HG02759 (cell line): ENCODE data around the gene LY86.

Source experiments
- ATAC-seq: cut with Tn5 transposase; IDR thresholded peaks from one replicate; pipeline ENCODE4 v1.9.1; 2021; ENCODE audit warnings: mild to moderate bottlenecking, moderate library complexity; ENCODE audit not compliant: unreplicated experiment

LY86 gene

DNA sequence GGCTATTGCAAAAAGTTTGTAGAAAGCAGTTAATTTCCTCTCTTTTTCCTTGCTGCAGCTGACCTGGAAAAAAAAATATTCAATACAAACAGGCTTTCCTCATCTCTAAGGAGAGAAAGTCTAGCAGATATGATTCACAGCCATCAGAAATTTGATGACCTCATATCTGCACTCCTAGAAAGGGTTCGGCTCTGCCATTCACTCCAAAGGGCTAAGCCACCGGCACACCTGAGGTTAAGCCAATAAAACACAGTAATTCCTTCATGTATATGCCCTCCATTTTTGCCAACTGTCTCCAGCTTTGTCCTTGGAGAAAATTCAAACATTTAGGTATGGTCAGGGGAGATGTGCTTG, 18.7 kb upstream of the LY86 start:
- ATAC-seq = no peak

DNA sequence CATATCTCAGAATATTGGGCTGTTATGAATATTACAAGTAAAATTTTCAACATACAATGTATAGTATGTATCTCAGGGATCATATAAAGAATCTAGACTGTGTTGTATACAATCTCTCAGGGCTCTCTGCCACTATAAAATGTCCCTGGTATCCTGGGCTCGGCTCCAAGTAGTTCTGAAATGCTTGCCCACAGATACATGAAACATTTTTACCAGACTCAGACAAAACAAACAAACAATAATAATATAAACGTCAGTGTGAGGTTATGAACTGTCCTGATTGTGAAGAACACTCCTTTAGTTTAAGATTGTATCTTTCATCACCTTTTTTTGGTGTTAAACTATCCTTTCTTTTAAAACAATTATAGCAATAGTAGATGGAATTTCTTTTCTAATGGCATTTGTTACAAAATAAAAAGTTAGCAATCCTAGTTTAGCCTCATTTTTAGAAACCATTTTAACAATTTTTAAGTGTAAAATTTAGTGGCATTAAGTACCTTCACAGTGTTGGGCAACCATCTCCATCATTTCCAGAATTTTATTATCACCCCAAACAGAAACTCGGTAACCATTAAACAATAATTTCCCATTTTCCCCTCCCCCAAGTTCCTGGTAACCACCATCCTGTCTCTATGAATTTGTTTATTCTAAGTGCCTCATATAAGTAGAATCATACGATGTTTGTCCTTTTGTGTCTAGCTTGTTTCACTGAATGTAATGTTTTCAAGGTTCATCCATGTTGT, 17.4 kb upstream of the LY86 start:
- no peak for ATAC-seq

DNA sequence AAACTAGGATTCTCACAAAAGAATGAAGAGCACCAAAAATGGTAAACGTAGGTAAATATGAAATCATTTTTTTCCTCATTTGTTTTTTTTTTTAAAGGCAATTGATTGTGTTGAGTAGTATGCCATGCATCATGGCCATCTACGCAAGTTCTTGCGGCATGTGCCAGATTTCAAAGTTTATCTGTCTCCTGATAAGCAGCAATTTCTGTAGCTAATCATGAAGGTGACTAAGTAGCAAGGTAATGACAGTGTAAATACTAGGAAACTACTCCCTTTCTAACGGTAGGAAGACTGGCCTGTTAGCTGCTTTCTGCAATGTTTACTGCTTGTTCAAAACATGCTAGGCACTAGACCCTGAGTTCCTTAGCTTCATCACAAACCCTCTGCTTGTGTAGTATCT, 13.4 kb upstream of the LY86 start:
- ATAC-seq = no peak

DNA sequence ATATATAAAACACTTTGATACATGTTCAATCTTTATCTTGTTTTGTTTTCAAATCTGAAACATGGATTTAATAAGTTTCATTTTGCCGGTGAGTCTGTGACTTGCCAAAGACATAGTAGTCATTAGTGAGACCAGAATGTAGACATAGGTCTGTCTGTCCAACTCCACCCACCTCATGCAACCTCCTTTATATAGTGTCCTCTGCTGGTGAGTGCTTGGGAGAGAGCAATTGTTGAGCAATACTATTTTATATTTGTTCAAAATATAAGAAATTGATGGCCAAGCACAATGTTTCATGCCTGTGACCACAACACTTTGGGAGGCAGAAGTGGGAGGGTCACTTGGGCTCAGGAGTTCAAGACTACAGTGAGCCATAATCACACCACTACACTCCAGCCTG, 10.8 kb upstream of the LY86 start:
- ATAC-seq = no peak

DNA sequence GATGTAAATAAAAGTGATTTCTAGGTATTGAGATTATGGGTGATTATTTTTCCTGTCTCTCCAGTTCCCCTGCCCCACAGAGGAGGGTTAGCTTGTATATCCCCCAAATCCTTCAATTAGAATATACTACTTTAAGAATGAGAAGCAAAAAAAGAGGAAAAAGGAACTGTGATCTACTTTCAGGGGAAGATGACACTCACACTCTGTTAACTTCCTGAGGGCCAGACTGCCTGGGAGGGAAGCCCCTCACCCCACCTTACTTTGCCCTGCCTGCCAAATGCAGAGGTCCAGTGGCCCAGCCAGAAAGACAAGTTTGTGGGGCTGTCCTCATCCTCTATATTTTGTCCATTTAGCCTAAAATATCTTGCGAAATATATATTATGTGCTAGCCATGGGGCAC, 9.2 kb upstream of the LY86 start:
- no peak for ATAC-seq

DNA sequence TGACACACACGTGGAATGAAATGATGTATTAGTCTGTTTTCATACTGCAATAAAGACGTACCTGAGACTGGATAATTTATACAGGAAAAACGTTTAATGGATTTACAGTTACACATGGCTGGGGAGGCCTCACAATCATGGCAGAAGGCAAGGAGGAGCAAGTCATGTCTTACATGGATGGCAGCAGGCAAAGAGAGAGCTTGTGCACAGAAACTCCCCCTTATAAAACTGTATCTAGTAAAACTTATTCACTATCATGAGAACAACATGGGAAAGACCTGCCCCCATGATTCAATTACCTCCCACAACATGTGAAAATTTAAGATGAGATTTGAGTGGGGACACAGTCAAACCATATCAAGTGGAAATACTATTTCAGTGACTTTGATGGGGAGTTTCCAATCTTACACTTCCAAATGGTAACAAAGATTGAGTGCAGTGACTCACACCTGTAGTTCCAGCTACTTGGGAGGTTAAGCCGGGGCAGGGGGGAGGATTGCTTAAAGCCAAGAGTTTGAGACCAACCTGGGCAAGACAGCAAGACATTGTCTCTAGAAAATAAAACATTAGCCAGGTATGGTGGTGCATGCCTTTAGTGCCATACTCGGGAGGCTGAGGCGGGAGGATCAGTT, 8.2 kb upstream of the LY86 start:
- no peak for ATAC-seq

DNA sequence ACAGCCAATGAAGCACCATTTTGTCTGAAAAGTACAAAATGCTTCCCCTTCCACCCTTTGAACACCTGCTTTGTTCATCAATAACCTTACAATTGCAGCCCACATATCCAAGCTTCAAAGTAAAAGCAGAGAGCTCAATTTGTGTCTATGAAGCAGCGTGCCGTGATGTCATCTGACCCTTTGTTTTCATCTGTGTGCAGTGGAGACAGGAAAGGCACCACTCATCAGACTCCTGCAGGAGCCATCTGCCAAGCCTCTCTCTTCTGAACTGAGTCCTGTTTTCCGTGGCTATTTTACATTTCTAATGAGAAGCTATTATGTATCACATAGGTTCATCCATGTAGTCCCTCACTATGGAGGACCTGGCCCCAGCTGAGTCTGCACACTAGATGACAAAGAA, 7.5 kb upstream of the LY86 start:
- ATAC-seq = no peak

DNA sequence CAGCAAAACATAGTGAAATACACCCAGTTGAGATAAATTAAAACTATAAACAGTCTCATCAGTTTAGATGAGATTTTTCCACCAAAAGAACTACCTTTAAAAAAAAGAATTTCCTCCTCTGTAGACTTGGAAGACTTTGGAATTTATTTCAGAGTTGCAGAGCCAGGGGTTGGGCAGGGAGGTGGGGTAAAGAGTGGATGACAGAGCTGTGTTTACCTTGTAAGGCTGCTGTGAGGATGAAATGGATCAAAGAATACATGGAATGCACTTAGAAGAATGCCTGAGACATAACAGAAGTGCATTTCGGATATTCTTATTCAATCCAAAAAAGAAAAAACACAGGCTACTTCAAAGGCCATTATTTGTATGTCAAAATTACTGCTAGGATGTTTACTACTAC, 6.4 kb upstream of the LY86 start:
- ATAC-seq = no peak

DNA sequence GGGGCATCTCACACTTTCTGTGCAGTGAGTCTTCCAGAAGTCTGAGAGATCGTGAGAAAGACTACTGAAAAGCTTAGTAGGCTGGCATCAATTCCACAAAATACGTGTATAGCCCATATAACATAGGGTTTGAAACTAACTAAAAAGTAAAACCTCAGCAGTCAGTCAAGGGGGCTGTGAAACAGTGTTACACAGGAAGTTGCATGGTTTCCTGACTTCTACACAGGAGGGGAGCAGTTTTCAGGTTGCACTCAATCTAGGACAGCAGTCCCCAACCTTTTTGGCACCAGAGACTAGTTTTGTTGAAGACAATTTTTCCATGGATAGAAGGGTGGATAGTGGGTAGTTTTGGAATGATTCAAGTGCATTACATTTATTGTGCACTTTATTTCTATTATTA, 4.7 kb upstream of the LY86 start:
- no peak for ATAC-seq

DNA sequence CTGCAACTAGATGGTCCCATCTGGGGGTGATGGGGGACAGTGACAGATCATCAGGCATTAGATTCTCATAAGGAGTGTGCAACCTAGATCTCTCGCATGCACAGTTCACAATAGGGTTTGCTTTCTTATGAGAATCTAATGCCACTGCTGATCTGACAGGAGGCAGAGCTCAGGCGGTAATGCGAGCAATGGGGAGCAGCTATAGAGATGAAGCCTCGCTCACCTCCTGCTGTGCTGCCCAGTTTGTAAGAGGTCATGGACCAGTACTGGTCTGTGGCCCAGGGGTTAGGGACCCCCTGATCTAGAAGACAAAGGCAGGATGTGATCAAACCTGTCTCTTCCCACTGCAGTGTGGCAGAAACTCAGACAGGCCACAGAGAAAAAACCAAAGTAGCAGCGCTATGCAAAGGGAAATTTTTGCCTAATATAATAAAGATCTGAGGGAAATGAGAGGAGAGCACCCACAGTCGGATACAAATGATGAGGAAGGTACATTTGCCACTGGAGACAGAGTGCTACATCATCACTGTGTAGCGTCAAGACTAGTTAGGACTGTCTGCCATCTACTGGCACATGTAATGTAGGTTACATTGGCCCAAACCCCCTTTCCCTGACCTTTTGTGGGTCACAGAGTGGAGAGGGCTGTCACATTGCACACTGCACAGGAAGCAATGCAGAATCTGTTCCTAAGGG, 4.1 kb upstream of the LY86 start:
- peak; percentile 14 for ATAC-seq

DNA sequence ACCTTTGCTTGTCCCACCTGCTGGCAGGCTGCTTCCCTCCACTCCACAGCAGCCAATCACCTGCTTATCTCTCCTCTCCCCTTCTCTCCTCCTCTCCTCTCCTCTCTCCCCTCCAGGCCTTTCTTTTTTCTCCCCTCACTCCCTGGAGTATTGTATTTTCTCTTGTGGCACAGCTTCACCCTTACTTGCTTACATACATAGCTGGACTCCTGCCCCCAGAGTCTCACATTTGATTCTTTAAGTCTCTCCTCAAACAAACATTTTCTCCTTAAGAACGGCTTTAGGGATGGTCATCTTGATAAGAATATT, 3.6 kb upstream of the LY86 start:
- no peak for ATAC-seq

DNA sequence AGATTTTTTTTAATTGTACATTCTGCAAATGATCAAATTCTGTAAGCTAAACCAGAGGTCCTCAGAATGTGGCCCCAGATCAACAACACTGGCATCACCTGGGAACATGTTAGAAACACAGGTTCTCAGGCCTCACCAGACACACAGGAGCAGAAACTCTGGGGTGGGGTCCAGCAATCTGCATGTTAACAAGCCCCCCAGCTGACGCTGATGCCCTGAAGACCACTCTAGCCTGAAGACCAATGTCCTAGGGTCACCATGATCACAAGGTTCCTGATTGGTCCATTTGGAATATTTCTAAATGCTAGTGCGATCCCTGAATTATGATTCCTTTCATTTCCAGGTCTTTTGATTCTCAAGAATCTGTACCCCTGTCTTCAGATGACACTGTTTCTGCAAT, 2.4 kb upstream of the LY86 start:
- ATAC-seq = no peak

DNA sequence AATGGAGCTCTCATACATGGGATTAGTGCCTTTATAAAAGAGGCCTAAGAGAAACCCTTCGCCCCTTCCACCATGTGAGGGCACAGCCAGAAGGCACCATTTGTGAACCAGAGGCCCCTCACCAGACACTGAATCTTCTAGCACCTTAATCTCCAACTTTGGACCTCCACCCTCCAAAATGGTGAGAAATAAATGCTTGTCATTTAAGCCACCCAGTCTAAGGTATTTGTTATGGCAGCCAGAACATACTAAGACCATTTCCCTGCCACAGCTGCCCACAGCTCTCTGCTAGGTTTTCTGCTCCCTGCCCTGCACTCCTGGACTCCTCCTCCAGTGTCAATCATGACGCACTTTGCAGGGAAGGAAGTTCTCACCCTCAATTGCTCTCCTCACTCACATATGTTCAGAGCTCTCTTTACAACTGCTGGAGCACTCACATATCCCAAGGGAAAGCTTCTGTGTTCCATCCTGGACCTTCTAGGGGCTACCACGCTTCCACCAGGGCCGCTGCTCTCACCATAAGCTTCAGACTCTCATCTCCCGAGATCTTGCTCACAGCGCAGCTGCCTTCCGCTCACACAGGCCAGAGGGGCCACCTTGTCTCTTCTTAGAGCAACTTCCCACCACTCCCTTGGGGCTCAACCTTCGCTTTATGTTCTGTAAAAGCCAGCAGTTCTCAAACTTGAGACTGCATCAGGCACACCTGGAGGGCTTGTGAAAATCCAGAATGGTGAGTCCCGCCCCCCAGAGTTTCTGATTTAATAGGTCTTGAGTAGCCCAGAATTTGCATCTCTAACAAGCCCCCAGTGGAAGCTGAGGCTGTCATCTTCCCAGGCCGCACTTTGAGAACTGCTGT, 1.6 kb upstream of the LY86 start:
- peak; percentile 51 for ATAC-seq

DNA sequence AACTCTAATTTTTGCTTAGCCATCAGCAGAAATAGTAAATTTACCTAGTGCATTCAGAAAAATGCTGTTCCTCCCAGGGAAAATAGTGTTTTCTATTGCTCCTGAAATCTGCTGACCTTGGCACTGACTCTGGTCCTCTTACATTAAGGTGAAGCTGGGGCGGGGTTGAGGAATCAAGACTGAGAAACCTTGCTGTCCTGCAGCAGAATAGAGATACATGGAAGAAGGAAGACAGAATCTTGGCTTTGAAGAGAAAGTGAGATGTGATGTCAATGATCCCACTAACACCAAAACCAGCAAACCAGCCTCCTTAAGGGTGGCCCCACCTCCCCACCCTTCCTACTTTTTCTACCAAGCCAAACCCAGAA, 840 bp upstream of the LY86 start:
- no peak for ATAC-seq

DNA sequence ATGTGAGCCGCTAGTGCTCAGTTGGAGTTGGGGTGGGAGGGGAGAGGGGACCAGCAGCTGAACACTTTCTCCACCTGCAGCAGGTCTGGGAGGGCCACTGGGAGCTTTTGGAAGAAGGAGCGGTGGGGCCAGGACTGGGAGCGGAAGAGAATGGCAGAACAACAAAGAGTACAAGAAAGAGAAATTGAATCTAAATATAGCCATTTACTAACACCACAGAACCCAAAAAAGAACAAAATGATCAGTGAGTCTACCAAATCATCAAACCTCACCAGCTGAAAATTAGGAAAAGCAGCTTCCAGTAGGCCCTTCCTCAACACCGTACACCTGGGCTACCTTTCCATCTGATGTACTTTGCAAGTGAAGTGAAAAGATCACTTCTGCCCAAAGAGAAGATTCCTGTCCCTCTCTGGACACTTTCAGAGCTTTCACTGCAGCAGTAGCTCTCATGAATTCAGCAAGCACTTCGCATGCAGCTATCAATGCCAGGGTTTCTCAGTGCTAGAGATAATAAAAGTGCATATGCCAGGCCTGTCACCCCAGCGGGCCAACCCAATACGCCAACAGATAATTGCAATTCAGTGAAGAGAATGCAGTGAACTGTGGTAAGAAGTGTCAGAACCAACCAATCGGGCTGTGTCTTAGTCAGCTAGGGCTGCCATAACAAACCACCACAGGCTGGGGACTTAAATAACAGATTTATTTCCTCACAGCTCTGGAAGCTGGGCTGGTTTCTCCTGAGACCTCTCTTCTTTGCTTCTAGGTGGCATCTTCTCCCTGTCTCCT, 597 bp downstream of the LY86 start:
- ATAC-seq = no peak

DNA sequence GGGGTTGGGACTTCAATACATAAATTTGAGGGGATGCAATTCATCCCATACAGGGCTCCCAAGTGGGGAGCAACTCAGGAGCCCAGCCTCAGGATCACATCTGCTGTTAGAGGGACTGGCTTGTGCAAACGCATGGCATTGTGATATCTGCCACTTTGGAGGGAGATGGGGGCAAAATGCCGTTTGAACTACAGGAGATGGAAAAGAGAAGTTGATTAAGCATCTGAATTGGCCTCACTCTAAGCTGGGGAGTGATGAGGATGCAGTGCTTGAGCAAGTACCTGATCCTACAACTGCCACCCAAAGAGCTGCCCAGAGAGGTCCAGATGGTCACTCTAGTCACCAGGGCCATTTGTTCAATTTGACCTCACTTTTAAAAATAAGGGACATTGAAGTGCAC, 2.0 kb downstream of the LY86 start:
- no peak for ATAC-seq

DNA sequence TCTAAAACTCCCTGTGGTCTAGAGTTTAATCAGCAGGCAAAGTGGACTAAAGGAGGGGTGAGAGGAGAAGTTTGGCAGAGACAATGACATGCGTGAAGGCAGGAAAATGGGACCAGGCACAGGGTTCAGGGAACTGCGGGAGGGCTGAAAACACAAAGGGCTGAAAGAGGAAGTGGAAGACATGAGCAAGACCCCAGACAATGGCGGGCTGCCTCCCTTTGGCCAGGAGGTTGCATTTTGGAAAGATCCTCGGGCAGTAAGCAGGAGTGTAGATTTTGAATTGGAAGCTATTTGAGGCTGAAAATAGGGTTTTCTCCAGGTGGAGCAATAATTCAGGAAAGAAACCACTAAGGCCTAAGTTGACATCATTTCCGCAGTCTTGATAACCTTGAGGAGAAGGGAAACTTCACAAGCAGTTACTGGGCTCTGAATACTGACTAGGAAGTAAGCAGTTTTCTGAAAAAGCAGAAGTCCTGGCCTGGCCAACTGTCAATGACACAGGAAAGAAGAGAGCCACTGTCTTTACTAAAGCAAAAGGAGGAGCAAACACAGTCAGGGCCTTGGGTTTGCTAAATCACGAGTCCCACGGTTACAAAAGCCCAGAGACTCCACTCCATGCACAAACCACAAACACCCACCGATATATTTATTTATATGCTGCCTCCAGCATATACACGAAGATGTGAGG, 3.4 kb downstream of the LY86 start:
- ATAC-seq = peak; percentile 20

DNA sequence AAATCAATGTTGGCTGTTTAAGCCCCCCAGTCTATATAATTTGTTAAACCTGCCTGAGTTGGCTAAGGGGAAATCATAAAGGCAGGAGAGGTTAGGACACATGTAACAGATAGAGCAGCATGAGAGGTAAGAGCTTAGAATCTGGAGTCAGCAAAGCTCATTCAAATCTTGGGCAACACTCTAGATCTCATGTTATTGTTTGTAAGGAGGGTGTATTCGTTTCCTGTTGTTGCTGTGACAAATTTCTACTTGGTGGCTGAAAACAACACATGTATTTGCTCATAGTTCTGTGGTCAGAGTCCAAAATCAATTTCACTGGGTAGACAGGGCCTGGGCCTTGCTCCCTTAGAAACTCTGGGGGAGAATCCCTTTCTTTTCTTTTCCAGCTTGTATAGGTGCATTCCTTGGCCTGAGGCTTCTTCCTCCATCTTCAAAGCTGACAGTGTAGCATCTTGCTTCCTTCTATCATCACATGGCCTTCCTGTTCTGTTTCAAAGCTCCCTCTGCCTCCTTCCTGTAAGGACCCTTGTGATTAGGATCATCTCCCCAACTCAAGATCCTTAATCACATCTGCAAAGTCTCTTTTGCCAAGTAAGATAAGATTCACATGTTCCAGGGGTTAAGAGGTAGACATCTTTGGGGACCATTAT, 4.4 kb downstream of the LY86 start:
- ATAC-seq = no peak

DNA sequence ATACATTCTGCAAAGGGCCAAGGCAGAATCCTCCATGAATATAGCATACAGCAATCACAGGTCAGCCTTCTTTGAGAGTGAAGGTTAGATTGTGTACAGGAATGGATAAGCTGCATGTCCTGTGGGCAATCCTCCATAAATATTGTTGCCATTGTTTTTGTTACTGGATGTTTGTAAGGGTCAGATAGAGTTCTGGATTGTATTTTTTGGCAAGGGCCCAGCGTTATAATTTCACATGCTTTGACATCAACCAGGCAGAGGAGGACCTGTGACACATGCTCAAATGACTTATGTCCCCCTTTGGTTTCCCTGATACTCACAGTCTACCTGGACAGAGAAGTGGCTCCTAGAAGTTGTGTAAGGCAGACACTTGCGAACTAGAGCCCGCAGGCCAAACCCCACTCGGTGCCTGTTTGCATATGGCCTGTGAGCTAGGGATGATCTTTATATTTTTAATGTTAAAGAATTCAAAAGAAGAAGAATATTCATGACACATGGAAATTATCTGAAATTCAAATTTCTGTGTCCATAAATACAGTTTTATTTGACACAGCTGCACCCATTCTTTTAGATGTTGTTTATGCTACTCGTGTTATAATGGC, 5.4 kb downstream of the LY86 start:
- no peak for ATAC-seq

DNA sequence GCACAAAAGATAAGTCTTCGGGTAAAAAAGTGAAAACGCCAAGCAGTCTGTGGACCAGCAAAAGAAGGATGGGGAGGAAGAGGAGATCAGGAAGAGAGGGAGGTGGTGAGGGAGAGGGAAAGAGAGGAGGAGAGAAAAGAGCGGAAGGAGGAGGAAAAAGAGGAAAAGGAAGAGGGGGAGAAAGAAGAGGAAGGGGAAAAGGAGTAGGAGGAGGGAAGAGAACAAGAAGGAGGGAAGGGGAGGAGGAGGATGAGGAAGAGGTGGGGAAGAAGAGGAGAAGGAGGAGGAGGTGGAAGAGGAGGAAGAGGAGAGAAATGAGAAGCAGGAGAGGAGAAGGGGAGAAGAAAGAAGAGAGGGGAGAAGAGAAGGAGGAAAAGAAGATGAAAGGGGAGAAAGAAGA, 6.5 kb downstream of the LY86 start:
- no peak for ATAC-seq
